Nephron (organoid): Measurements from ENCODE around the gene ZNF254.

ENCODE experiments used
- H3K27ac Mint-ChIP-seq, 3 experiments: 2 replicates each; pipeline ENCODE4 v1.8.0; 2020; ENCODE audit warnings: mixed read lengths in 3 of 3, mild to moderate bottlenecking in 2 of 3, moderate library complexity in 1 of 3
- H3K27me3 Mint-ChIP-seq: 2 replicates; pipeline ENCODE4 v1.8.0; 2021; ENCODE audit warnings: low read depth, mild to moderate bottlenecking, moderate library complexity, mixed read lengths
- H3K36me3 Mint-ChIP-seq: 2 replicates; pipeline ENCODE4 v1.8.0; 2020; ENCODE audit warnings: low read depth, mixed read lengths
- H3K4me1 Mint-ChIP-seq: 2 replicates; pipeline ENCODE4 v1.8.0; 2020; ENCODE audit warnings: mixed read lengths
- H3K4me3 Mint-ChIP-seq, 3 experiments: 2 replicates each; pipeline ENCODE4 v1.8.0; 2020; ENCODE audit warnings: mild to moderate bottlenecking in 3 of 3, mixed read lengths in 3 of 3, moderate library complexity in 2 of 3
- H3K9me3 Mint-ChIP-seq: 2 replicates; pipeline ENCODE4 v1.8.0; 2020; ENCODE audit warnings: mixed read lengths
- TF ChIP-seq, protein P1 (sequence below), 3 experiments: fragments of 200-600 bp; sonication (generic); IDR thresholded peaks; one replicate each; pipeline ENCODE4 v1.5.0; 2021; ENCODE audit warnings: antibody characterized with exemption in 3 of 3; ENCODE audit not compliant: unreplicated experiment in 3 of 3

The ZNF254 gene

GRCh38 chr19:24065865-24066604, 21.0 kb upstream of the ZNF254 start:
- H3K27me3 Mint-ChIP-seq = no peaks in the 10 kb centered on the region
- no peaks in the 10 kb centered on the region for H3K9me3 Mint-ChIP-seq
- H3K4me3 Mint-ChIP-seq = no peak overlapping the region
- H3K36me3 Mint-ChIP-seq = peaks cover 60% of the 10 kb centered on the region
- TF ChIP-seq, protein P1, sequence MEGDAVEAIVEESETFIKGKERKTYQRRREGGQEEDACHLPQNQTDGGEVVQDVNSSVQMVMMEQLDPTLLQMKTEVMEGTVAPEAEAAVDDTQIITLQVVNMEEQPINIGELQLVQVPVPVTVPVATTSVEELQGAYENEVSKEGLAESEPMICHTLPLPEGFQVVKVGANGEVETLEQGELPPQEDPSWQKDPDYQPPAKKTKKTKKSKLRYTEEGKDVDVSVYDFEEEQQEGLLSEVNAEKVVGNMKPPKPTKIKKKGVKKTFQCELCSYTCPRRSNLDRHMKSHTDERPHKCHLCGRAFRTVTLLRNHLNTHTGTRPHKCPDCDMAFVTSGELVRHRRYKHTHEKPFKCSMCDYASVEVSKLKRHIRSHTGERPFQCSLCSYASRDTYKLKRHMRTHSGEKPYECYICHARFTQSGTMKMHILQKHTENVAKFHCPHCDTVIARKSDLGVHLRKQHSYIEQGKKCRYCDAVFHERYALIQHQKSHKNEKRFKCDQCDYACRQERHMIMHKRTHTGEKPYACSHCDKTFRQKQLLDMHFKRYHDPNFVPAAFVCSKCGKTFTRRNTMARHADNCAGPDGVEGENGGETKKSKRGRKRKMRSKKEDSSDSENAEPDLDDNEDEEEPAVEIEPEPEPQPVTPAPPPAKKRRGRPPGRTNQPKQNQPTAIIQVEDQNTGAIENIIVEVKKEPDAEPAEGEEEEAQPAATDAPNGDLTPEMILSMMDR (IDR thresholded peaks at IDR 0.05; ENCODE audit: unreplicated experiment in 3 of 3) = no peak
- H3K4me1 Mint-ChIP-seq = no peaks in the 10 kb centered on the region
- no peak overlapping the region for H3K27ac Mint-ChIP-seq

DNA sequence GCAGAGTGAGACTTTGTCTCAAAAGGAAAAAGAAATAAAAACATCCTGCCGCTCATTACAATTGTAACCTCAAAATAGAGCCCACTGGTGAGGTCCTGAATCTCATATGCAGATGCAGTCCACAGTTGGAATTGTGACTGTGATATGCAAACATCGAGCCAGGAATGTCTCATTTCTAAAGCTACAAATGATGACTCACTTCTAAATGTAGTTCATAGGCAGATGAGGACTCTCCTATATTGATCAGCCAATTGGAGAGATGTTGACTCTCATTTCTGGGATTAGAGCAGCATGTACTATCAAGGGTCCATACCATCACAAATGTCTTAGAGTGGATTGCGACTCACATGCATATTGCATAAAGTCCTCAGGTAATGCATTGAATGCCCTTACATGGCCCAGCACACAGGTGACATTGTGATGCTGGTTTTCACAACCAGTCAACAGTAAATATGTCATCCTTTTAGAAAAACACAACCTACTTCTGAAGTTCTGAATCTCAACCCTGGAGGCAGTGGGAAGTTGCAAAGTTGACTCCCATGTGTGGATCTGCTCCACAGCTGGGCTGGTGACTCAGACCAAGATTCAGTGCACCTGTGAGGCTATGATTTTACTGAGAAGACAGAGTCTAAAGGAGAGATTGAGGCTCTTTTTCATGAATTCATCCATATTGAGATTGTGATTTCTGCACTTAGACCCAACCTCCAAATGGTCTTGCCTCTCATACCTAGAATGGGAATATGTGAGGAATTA, 16.9 kb upstream of the ZNF254 start:
- no peaks in the 10 kb centered on the region for H3K27me3 Mint-ChIP-seq
- TF ChIP-seq, protein P1 (IDR thresholded peaks at IDR 0.05; ENCODE audit: unreplicated experiment in 3 of 3) = no peak
- peaks cover 76% of the 10 kb centered on the region for H3K36me3 Mint-ChIP-seq
- H3K27ac Mint-ChIP-seq = no peak overlapping the region
- no peaks in the 10 kb centered on the region for H3K9me3 Mint-ChIP-seq
- no peaks in the 10 kb centered on the region for H3K4me1 Mint-ChIP-seq
- no peak overlapping the region for H3K4me3 Mint-ChIP-seq

DNA sequence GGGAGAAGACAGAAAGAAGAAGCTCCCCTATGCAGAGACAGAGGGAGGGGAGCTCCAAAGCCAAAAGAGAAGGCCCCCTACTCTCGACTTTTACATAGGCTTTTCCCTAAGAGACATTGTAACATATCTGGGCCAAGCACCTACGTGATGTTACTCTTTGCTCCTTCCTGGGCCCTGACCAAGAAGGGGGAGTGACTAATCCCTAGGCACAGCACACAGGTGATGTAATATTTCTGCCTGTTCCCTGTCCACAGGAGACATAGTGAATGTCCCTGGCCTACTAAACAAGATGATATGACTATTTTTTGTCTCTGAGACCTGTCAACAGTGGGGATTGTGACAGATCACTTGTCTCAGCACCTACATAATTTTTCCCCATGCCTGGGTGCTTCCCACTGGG, 15.9 kb upstream of the ZNF254 start:
- H3K9me3 Mint-ChIP-seq = no peaks in the 10 kb centered on the region
- H3K27ac Mint-ChIP-seq = no peak overlapping the region
- no peaks in the 10 kb centered on the region for H3K4me1 Mint-ChIP-seq
- H3K36me3 Mint-ChIP-seq = peaks cover 77% of the 10 kb centered on the region
- no peaks in the 10 kb centered on the region for H3K27me3 Mint-ChIP-seq
- TF ChIP-seq, protein P1 (IDR thresholded peaks at IDR 0.05; ENCODE audit: unreplicated experiment in 3 of 3) = no peak
- H3K4me3 Mint-ChIP-seq = no peak overlapping the region

DNA sequence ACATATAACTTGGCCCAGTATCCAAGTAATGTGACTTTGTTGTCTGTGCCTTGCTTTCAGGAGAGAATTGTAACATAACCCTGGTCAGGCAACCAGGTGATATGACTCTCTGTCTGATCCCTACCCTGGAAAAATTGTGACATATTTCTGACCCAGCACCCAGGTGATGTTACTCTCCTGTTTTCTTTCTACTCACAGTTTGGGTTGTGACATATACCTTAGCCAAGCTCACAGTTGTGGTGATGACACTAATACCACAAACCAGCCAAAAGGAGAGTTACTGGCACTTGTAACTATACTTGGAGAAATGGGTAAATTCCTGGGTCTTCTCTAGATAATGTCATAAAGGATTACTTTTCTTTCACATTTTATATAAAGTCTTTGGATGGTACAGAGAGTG, 14.3 kb upstream of the ZNF254 start:
- Mint-ChIP-seq H3K4me3 (no peak overlapping the region), H3K9me3 (no peaks in the 10 kb centered on the region), H3K4me1 (no peaks in the 10 kb centered on the region), H3K27ac (no peak overlapping the region), H3K27me3 (no peaks in the 10 kb centered on the region), H3K36me3 (peaks cover 77% of the 10 kb centered on the region)
- TF ChIP-seq, protein P1 (IDR thresholded peaks at IDR 0.05; ENCODE audit: unreplicated experiment in 3 of 3) = no peak

DNA sequence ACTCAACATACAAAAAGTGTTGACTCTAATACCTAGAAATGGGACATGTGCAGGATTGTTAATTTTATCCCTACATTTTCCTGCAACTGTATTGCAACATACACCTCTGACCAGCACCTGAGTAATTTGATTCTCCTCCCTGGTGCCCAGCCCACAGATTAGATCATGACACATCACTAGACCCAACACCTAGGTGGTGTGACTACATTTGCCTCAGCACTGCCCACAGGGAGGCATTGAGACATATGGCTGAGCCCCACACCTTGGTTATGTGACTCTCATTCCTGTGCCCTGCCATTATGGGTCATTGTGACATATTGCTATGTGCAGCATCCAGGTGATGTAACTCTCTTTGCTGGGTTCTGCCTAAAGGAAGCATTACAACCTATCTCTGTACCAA, 13.2 kb upstream of the ZNF254 start:
- Mint-ChIP-seq H3K36me3 (peaks cover 78% of the 10 kb centered on the region), H3K4me3 (no peak overlapping the region), H3K27me3 (no peaks in the 10 kb centered on the region), H3K27ac (no peak overlapping the region), H3K4me1 (peaks cover 4% of the 10 kb centered on the region), H3K9me3 (no peaks in the 10 kb centered on the region)
- TF ChIP-seq, protein P1 (IDR thresholded peaks at IDR 0.05; ENCODE audit: unreplicated experiment in 3 of 3) = no peak
